ENCODE data around the gene GET4. TPM values are rescaled to one million over a fixed set of nuclear protein-coding genes. Genes with fewer than 3 reads are reported as not detected.

The GET4 gene
- total and polyA plus RNA-seq, 10 of the 15 experiments (the other 5 are each of a cell fraction or from before 2014, with no cell fraction given) = 0.66 to 73.8 (median 34.0) TPM

DNA sequence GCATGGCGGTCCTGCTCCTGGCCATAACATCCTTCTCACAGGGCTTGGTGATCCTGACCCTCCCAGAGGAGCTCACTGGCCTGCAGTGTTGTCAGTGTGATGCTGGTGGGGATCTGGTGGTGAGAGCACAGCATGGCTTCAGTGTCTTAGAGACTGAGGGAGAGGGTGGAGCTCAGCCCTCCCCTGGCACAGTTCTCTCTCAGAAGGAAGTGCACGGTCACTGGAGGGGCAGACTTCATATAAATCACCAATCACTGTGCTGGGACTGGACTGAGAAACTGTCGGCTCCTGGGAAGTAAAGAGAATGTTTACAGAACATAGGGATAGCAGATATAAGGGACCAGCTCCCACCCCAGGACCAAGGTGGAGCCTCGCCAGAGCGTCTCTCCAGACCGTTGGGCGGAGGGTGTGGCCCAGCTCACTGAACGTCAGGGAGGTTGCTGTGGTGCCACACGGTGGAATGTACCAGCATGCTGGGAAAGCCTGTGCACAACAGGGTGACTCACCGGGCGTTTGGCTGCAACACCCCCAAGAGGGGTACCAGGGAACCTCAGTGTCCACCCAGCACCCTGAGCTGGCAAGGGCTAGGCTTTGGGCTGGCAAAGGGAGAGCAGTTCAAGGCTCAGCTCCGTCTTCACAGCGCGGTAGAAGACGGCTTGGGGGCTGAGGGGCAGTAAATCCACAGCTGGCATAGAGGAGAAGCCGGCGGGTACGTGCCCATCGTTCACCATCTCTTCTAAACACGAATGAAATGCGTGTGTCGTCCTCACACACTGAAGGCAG is 8.8 kb upstream of the GET4 start:
- ChIA-PET RAD21 (ENCODE audit: unreplicated experiment) (no interaction called here), SMC1A (ENCODE audit: uncharacterized antibody, unreplicated experiment) (no interaction called here), POLR2A (no interaction called here), CTCF (no interaction called here)
- Histone ChIP-seq H3K36me3 (ENCODE audit: control insufficient read depth in 2 of 2, insufficient read depth in 2 of 2, low read length in 1 of 2) (peaks cover 11 to 26% of the 10 kb centered on the region in 2 experiments), H3K27me3 (replicated peaks in 1 of 2; ENCODE audit: control insufficient read depth in 2 of 2, insufficient read depth in 2 of 2, low read length in 1 of 2) (no peaks in the 10 kb centered on the region), H4K20me1 (ENCODE audit: control insufficient read depth, insufficient read depth) (no peaks in the 10 kb centered on the region), H3K9me3 (replicated peaks; ENCODE audit: control insufficient read depth, insufficient read depth, low read length) (no peaks in the 10 kb centered on the region), H3K79me2 (ENCODE audit: control insufficient read depth, insufficient read depth, low read length) (no peaks in the 10 kb centered on the region), H3K27ac (ENCODE audit: control insufficient read depth, insufficient read depth) (no peak overlapping the region), H3K4me3 (no peak overlapping the region), H2AFZ (ENCODE audit: control insufficient read depth, low read depth, low read length) (no peak overlapping the region), H3K4me2 (ENCODE audit: control insufficient read depth, insufficient read depth) (no peak overlapping the region), H3K9ac (ENCODE audit: control insufficient read depth, insufficient read depth, low read length) (no peak overlapping the region), H3K4me1 (ENCODE audit: control insufficient read depth, insufficient read depth, low read length) (no peaks in the 10 kb centered on the region)
- FAIRE-seq (no peak), ATAC-seq (no peak), DNase-seq (ENCODE audit: low read depth, low spot score) (no peak)
- intact Hi-C loops (cut with micrococcal nuclease; ENCODE audit: unreplicated experiment) = no loop called here
- in situ Hi-C loops (cut with MboI) = no loop called here
- BruUV-seq (replicated peaks) = no TSS peak
- WGBS (ENCODE audit: insufficient coverage, insufficient replicate concordance, low lambda C conversion rate, missing lambda C conversion rate) = 89% methylated on average over 22 of the region's 22 CpGs
- TF ChIP-seq TCF12 (IDR thresholded peaks at IDR 0.05; ENCODE audit: low read depth, low read length) (no peak), SMC3 (IDR thresholded peaks at IDR 0.05; ENCODE audit: borderline replicate concordance, low read length) (no peak), ASH2L (IDR thresholded peaks at IDR 0.05; ENCODE audit: borderline replicate concordance, low read depth) (no peak), HCFC1 (IDR thresholded peaks at IDR 0.05; ENCODE audit: low read length) (no peak), ZNF24 (IDR thresholded peaks at IDR 0.05) (no peak), SIN3A (IDR thresholded peaks at IDR 0.05; ENCODE audit: low read depth, low read length) (no peak), ZNF384 (IDR thresholded peaks at IDR 0.05; ENCODE audit: borderline replicate concordance, low read depth, low read length) (no peak), STAT1 (conservative IDR thresholded peaks at IDR 0.05) (no peak), NR2C1 (IDR thresholded peaks at IDR 0.05) (no peak), MXI1 (IDR thresholded peaks at IDR 0.05; ENCODE audit: low read depth, low read length) (no peak), POLR2A (IDR thresholded peaks at IDR 0.05; ENCODE audit: low read depth, low read length) (no peak), SREBF1 (IDR thresholded peaks at IDR 0.05; ENCODE audit: low read length) (no peak), BRCA1 (IDR thresholded peaks at IDR 0.05; ENCODE audit: low read depth, low read length) (no peak)
- TF ChIP-seq, protein P1, sequence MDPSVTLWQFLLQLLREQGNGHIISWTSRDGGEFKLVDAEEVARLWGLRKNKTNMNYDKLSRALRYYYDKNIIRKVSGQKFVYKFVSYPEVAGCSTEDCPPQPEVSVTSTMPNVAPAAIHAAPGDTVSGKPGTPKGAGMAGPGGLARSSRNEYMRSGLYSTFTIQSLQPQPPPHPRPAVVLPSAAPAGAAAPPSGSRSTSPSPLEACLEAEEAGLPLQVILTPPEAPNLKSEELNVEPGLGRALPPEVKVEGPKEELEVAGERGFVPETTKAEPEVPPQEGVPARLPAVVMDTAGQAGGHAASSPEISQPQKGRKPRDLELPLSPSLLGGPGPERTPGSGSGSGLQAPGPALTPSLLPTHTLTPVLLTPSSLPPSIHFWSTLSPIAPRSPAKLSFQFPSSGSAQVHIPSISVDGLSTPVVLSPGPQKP (IDR thresholded peaks at IDR 0.05; ENCODE audit: low read depth, low read length) = no peak
- TF ChIP-seq, protein P2, sequence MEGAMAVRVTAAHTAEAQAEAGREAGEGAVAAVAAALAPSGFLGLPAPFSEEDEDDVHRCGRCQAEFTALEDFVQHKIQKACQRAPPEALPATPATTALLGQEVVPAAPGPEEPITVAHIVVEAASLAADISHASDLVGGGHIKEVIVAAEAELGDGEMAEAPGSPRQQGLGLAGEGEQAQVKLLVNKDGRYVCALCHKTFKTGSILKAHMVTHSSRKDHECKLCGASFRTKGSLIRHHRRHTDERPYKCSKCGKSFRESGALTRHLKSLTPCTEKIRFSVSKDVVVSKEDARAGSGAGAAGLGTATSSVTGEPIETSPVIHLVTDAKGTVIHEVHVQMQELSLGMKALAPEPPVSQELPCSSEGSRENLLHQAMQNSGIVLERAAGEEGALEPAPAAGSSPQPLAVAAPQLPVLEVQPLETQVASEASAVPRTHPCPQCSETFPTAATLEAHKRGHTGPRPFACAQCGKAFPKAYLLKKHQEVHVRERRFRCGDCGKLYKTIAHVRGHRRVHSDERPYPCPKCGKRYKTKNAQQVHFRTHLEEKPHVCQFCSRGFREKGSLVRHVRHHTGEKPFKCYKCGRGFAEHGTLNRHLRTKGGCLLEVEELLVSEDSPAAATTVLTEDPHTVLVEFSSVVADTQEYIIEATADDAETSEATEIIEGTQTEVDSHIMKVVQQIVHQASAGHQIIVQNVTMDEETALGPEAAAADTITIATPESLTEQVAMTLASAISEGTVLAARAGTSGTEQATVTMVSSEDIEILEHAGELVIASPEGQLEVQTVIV (IDR thresholded peaks at IDR 0.05; ENCODE audit: borderline replicate concordance, partially characterized antibody) = no peak
- TF ChIP-seq, protein P3, sequence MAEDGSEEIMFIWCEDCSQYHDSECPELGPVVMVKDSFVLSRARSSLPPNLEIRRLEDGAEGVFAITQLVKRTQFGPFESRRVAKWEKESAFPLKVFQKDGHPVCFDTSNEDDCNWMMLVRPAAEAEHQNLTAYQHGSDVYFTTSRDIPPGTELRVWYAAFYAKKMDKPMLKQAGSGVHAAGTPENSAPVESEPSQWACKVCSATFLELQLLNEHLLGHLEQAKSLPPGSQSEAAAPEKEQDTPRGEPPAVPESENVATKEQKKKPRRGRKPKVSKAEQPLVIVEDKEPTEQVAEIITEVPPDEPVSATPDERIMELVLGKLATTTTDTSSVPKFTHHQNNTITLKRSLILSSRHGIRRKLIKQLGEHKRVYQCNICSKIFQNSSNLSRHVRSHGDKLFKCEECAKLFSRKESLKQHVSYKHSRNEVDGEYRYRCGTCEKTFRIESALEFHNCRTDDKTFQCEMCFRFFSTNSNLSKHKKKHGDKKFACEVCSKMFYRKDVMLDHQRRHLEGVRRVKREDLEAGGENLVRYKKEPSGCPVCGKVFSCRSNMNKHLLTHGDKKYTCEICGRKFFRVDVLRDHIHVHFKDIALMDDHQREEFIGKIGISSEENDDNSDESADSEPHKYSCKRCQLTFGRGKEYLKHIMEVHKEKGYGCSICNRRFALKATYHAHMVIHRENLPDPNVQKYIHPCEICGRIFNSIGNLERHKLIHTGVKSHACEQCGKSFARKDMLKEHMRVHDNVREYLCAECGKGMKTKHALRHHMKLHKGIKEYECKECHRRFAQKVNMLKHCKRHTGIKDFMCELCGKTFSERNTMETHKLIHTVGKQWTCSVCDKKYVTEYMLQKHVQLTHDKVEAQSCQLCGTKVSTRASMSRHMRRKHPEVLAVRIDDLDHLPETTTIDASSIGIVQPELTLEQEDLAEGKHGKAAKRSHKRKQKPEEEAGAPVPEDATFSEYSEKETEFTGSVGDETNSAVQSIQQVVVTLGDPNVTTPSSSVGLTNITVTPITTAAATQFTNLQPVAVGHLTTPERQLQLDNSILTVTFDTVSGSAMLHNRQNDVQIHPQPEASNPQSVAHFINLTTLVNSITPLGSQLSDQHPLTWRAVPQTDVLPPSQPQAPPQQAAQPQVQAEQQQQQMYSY (CRISPR knock-in tag; IDR thresholded peaks at IDR 0.05) = no peak
